Sciatic nerve (tissue), 2 donors: ENCODE measurements around the gene GUCY1A1. TPM values are rescaled to one million over a fixed set of nuclear protein-coding genes. Genes with fewer than 3 reads are reported as not detected.

Experiments used
- ATAC-seq: fragments of 200-7000 bp; cut with Tn5 transposase; one replicate; pipeline ENCODE4 v1.9.1; 2020; ENCODE audit warnings: mild to moderate bottlenecking, moderate library complexity
- DNase-seq: peaks from one replicate; pipeline ENCODE4 v3.0.0-alpha.2; 2020; ENCODE audit warnings: low spot score
- intact Hi-C: fragments of 100-400 bp; cut with DNase I; formaldehyde crosslinking; loops from one replicate; pipeline ENCODE4 v1.14.2; 2022
- total RNA-seq: library from RNA; stranded (reverse); fragmentation: NEBNext Ultra II Directional; extraction: Animal tissue kit (Norgen Biotek cat#: 25700); gene quantifications from one replicate; pipeline ENCODE4 v1.2.1, GENCODE V29; 2021
- donor health status: DM: no; HTN: no; CAD: no.
- donor health status: DM: no; HTN: no; CAD: no.

The GUCY1A1 gene
- total RNA-seq, 1 donor from 2014 or later: 16.1 TPM

DNA sequence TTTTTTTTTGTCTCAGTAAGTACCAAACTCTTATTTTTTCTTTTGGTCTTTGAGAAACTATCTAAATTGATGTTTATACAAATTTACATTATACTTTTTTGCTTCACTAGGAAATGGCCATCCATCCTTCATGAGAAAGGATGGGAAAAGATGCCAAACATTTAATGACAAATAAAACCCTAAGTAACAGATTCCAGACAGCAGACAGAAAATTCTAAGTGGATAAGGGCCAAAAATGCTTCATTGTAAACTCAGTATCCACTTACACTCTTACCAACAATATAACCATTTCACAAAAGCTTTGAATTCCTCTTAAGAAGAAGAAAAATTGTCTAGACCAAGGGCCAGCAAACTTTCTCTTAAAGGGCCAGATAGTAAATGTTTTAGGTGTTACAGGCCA lies 95.7 kb downstream of the GUCY1A1 start:
- intact Hi-C loops: no loop called here
- ATAC-seq (no peak), DNase-seq (no peak)

GRCh38 chr4:155763551-155763950 lies 96.9 kb downstream of the GUCY1A1 start:
- intact Hi-C loops: no loop called here
- no peak for DNase-seq

DNA sequence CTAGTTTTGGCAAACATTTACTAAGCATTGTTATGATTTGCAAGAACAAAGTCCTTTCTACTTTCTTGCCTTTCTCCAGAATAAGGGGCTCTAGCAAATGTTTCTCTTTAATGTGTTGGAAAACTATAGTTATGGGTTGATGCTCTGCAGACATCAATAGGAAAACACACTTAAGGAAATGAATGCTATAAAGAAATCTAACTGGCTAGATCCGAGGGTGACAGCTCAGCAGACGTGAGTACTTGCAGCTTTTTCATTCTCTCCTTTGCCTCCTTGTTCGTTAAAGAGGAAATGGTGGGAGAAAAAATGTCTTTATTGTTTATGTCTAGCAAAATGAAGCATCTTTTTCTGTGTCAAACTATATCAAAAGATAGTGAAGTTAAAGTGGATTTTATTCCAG lies 98.5 kb downstream of the GUCY1A1 start:
- ATAC-seq: no peak
- no peak for DNase-seq
- intact Hi-C loops: no loop called here

More at GRCh38 chr4:155763551-155763950, 96.9 kb downstream of the GUCY1A1 start:
- no peak for ATAC-seq

GRCh38 chr4:155766622-155767021 lies 100.0 kb downstream of the GUCY1A1 start:
- intact Hi-C loops: no loop called here
- ATAC-seq (no peak), DNase-seq (no peak)

- no peak for ATAC-seq
- no peak for DNase-seq
Observed at GRCh38 chr4:155768370-155768769, 101.7 kb downstream of the GUCY1A1 start.

GRCh38 chr4:155769090-155769489 lies 102.4 kb downstream of the GUCY1A1 start:
- ATAC-seq: no peak
- no peak for DNase-seq
- intact Hi-C loops: no loop called here

More at GRCh38 chr4:155768370-155768769, 101.7 kb downstream of the GUCY1A1 start:
- intact Hi-C loops: no loop called here

- DNase-seq (no peak), ATAC-seq (no peak)
- intact Hi-C loops: no loop called here
Observed at GRCh38 chr4:155772459-155773195, 106.0 kb downstream of the GUCY1A1 start.

GRCh38 chr4:155773196-155773800 lies 106.7 kb downstream of the GUCY1A1 start:
- no peak for ATAC-seq
- intact Hi-C loops: no loop called here
- DNase-seq: no peak

DNA sequence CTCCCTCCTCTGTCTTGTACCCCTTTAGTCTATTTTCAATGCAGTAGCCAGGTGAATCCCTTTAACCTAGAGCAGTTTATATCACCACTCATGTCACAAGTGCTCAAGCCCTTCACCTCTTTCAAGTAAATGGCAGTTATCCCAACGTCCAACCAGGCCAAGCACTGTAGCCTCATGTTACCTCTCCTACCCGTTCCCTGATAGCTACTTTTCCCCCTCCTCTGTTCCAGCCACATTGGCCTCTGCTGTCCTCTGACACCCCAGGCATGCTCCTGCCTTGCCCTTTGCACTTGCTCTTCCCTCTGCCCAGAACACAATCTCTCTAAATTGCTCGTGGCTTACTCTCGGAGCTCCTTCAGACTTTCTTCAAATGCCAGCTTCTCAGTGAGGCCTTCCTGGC lies 107.4 kb downstream of the GUCY1A1 start:
- intact Hi-C loops: no loop called here
- no peak for DNase-seq
- ATAC-seq: no peak

- DNase-seq (no peak), ATAC-seq (no peak)
- intact Hi-C loops: no loop called here
Observed at GRCh38 chr4:155777971-155778735, 111.5 kb downstream of the GUCY1A1 start.

DNA sequence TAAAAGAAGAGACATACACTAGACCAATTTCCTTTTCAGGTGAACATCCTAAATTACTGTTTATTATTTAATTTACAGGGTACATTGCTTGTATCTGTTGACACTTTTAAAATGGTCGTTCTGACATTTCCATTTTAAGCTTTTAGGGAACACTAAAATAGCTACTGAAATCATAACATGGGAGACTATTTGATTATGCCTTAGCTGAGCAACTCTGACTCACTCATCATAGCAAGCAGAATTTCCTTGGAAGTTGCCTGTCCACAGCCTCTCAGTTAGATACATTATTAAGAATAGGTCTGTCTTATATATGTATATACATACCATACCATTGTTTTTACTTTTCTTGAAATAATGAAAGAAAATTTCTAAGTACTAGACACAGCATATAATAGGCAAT lies 114.1 kb downstream of the GUCY1A1 start:
- intact Hi-C loops: loop anchor here (10.0 kb wide), 1 partner anchor 336 kb away; no protein-coding TSS in a partner anchor
- ATAC-seq: no peak

DNA sequence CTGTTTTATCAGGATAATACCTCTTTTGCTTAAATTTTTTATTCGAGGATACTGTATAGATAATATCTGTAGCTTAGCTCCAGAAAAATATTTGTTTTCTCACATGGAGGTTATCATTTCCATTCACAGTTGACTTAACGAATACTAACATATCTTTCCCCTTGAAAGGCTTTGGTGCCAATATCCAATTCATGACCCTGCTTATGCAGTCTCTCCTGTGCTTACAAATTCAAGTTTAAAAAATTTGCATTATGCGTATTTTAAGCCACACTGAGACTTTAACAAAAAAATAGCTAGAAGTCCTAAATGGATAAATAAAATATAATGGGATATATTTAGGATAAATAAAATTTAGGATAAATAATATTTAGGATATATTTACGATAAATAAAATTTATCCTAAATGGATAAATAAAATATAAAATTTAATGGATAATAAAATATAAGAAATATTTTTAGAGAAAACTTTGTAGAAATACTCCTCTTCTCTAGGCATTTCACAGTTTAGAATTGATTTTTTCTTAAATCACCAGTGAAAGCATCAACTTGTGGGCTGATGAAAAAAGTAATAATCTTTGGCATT lies 114.7 kb downstream of the GUCY1A1 start:
- no peak for DNase-seq
- ATAC-seq: no peak
- intact Hi-C loops: loop anchor here (10.0 kb wide), 1 partner anchor 337 kb away; no protein-coding TSS in a partner anchor

More for the DNA sequence above, 114.1 kb downstream of the GUCY1A1 start:
- DNase-seq: no peak

Other genes starting within 250 kb of the GUCY1A1 start
- 15.5 TPM for gene GUCY1B1, start 92.2 kb downstream of the GUCY1A1 start, total RNA-seq
- not detected for gene ASIC5, start 199.4 kb downstream of the GUCY1A1 start, total RNA-seq
- gene TDO2, start 236.8 kb downstream of the GUCY1A1 start, total RNA-seq: not detected